Kidney epithelial cell (primary cell): Measurements from ENCODE around the gene EYA4. TPM values are rescaled to one million over a fixed set of nuclear protein-coding genes. Genes with fewer than 3 reads are reported as not detected.

Source experiments
- DNase-seq: peaks from one replicate; pipeline ENCODE4 v3.0.0-alpha.2; 2010; ENCODE audit warnings: low read depth
- H3K27me3 ChIP-seq: 2 replicates; pipeline ENCODE4 v1.6.0; 2011; ENCODE audit warnings: low read length; ENCODE audit not compliant: control insufficient read depth, insufficient read depth
- H3K36me3 ChIP-seq: 2 replicates; pipeline ENCODE4 v1.5.1; 2011; ENCODE audit warnings: low read length; ENCODE audit not compliant: control insufficient read depth, insufficient read depth
- H3K4me3 ChIP-seq: 2 replicates; pipeline ENCODE4 v1.5.1; 2011; ENCODE audit warnings: low read depth, mild to moderate bottlenecking, control low read depth, low read length
- total RNA-seq: library from RNA; depleted of rRNA; stranded (reverse); fragments of >200 nt; gene quantifications from 2 replicates; pipeline ENCODE4 v1.2.3, GENCODE V29; 2015
- TF ChIP-seq, protein P1 (sequence below): IDR thresholded peaks from 2 replicates; pipeline ENCODE4 v1.5.1; 2011; ENCODE audit warnings: mild to moderate bottlenecking, moderate library complexity, low read length, control low read depth, inconsistent platforms; ENCODE audit not compliant: insufficient read depth, poor library complexity, severe bottlenecking

EYA4 gene
- total RNA-seq, 1 donor from 2014 or later: 0.58 TPM

DNA sequence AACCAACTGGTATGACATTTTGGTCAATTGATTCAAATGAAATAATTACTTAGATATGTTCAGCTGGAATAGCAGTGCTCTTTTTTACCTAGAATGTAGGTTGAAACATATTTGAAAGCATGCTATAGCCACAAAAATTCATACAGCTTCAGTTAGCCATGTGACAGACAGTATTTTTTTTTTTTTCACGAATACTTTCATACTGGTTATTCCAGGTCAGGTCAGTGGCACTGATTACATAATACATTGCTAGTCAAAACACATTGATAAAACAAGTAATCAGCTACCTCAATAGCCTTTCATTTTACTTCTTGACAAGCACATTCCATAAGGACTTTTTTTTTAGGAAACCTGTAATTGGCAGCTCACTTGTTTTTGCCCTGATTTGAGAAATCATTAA, 222.6 kb downstream of the EYA4 start:
- Histone ChIP-seq H3K36me3 (no peaks in the 10 kb centered on the region), H3K4me3 (no peak overlapping the region), H3K27me3 (no peaks in the 10 kb centered on the region)
- DNase-seq: no peak
- TF ChIP-seq, protein P1, sequence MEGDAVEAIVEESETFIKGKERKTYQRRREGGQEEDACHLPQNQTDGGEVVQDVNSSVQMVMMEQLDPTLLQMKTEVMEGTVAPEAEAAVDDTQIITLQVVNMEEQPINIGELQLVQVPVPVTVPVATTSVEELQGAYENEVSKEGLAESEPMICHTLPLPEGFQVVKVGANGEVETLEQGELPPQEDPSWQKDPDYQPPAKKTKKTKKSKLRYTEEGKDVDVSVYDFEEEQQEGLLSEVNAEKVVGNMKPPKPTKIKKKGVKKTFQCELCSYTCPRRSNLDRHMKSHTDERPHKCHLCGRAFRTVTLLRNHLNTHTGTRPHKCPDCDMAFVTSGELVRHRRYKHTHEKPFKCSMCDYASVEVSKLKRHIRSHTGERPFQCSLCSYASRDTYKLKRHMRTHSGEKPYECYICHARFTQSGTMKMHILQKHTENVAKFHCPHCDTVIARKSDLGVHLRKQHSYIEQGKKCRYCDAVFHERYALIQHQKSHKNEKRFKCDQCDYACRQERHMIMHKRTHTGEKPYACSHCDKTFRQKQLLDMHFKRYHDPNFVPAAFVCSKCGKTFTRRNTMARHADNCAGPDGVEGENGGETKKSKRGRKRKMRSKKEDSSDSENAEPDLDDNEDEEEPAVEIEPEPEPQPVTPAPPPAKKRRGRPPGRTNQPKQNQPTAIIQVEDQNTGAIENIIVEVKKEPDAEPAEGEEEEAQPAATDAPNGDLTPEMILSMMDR: no peak

GRCh38 chr6:133466680-133467079, 225.5 kb downstream of the EYA4 start:
- Histone ChIP-seq H3K27me3 (no peaks in the 10 kb centered on the region), H3K36me3 (no peaks in the 10 kb centered on the region), H3K4me3 (no peak overlapping the region)
- TF ChIP-seq, protein P1: no peak
- no peak for DNase-seq

DNA sequence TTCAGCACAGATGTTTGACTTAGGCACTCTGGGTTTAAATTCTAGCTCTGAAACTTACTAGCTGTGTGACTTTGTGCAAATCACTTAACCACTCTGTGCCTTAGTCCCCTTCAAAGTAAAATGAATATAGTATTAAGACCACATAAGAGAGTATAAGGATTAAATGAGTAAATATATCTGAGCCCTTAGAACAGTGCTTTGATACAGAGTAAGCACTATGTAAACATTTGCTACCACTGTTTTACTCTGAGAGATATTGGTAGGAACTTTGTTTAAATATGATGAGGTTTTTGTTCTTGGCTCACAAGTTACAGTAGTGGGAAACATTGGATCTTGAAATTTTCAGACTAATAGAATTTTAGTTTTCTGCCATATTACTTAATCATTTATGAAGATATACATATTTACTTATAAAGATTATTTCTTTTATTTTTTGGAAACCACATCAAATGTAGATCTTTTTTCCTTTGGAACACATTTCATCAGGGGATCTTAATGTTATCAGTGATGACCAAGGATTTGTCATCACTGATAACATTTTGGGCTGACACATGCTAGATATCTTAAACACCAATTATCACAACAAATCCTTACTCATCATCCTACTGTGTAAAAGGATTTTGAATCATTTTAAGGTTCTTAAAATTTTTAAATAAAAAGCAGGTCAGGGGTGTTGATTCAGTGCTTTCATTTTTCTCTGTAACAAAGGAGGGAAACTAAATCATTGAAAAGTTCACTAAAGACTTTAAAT, 226.2 kb downstream of the EYA4 start:
- Histone ChIP-seq H3K36me3 (no peaks in the 10 kb centered on the region), H3K4me3 (no peak overlapping the region), H3K27me3 (no peaks in the 10 kb centered on the region)
- TF ChIP-seq, protein P1: no peak
- no peak for DNase-seq

- no peak for DNase-seq
- no peaks in the 10 kb centered on the region for H3K27me3 ChIP-seq
- no peak overlapping the region for H3K4me3 ChIP-seq
- H3K36me3 ChIP-seq: no peaks in the 10 kb centered on the region
- TF ChIP-seq, protein P1: no peak
Measured at GRCh38 chr6:133467982-133468380, 226.8 kb downstream of the EYA4 start.

- Histone ChIP-seq H3K36me3 (no peaks in the 10 kb centered on the region), H3K4me3 (no peak overlapping the region), H3K27me3 (no peaks in the 10 kb centered on the region)
- no peak for DNase-seq
- TF ChIP-seq, protein P1: no peak
Measured at GRCh38 chr6:133468591-133468990, 227.4 kb downstream of the EYA4 start.

DNA sequence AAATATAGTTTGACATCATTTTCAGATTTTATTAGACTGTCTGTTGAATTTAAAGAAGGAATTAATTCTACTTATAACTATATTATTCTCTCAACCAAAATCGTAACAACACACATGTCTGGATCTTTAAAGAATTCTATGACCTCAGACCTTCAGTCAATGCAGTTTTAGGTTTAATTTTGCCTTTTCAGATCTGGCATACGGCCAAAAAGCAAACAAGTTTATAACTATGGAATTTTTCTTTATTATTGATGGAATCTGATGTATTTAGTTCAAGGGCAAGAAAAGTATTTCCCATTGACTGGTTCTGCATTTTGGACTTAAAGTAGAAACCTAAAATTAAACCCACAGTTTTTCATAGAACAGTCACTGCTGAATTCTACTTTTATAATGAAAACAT, 233.4 kb downstream of the EYA4 start:
- TF ChIP-seq, protein P1: no peak
- DNase-seq: no peak
- Histone ChIP-seq H3K4me3 (no peak overlapping the region), H3K36me3 (no peaks in the 10 kb centered on the region), H3K27me3 (no peaks in the 10 kb centered on the region)
